ENCODE measurements around the gene MSANTD2.

The MSANTD2 gene

GRCh38 chr11:124800226-124800929 lies at the start of gene MSANTD2:
Gene MSANTD2, minus strand, starts transcription at chr11:124800406. Its CDS starts 26 bp downstream, at chr11:124800380.
- peak; percentile 60 for DNase-seq

- DNase-seq, result no peak
Observed at GRCh38 chr11:124846070-124846673, 46.0 kb upstream of the MSANTD2 start.

- DNase-seq, result no peak
Observed at GRCh38 chr11:124844664-124845079, 44.5 kb upstream of the MSANTD2 start.

- DNase-seq, result no peak
Observed at GRCh38 chr11:124843616-124843910, 43.4 kb upstream of the MSANTD2 start.

GRCh38 chr11:124842305-124842704 lies 42.1 kb upstream of the MSANTD2 start:
- DNase-seq, result no peak

- no peak for DNase-seq
Observed at GRCh38 chr11:124841840-124842239, 41.6 kb upstream of the MSANTD2 start.

GRCh38 chr11:124841201-124841600 lies 41.0 kb upstream of the MSANTD2 start:
- DNase-seq, result no peak

- DNase-seq, result no peak
Observed at GRCh38 chr11:124840666-124841065, 40.5 kb upstream of the MSANTD2 start.

GRCh38 chr11:124839972-124840621 lies 39.9 kb upstream of the MSANTD2 start:
- DNase-seq, result no peak

- no peak for DNase-seq
Observed at GRCh38 chr11:124839128-124839971, 39.1 kb upstream of the MSANTD2 start.

- DNase-seq, result no peak
Observed at GRCh38 chr11:124838805-124839127, 38.6 kb upstream of the MSANTD2 start.

- peak; percentile 20 for DNase-seq
Observed at GRCh38 chr11:124837491-124837856, 37.3 kb upstream of the MSANTD2 start.

- DNase-seq, result no peak
Observed at GRCh38 chr11:124835918-124836317, 35.7 kb upstream of the MSANTD2 start.

- DNase-seq, result no peak
Observed at GRCh38 chr11:124834526-124835180, 34.4 kb upstream of the MSANTD2 start.

- no peak for DNase-seq
Observed at GRCh38 chr11:124832571-124832970, 32.4 kb upstream of the MSANTD2 start.

GRCh38 chr11:124831897-124832296 lies 31.7 kb upstream of the MSANTD2 start:
- no peak for DNase-seq

- DNase-seq, result no peak
Observed at GRCh38 chr11:124830749-124831148, 30.5 kb upstream of the MSANTD2 start.

- DNase-seq, result no peak
Observed at GRCh38 chr11:124829986-124830385, 29.8 kb upstream of the MSANTD2 start.

GRCh38 chr11:124825876-124826275 lies 25.7 kb upstream of the MSANTD2 start:
- no peak for DNase-seq

- no peak for DNase-seq
Observed at GRCh38 chr11:124823512-124824376, 23.5 kb upstream of the MSANTD2 start.

GRCh38 chr11:124821995-124822730 lies 22.0 kb upstream of the MSANTD2 start:
- DNase-seq, result no peak
